ENCODE results near the gene ID4.

- TF ChIP-seq, protein P1, sequence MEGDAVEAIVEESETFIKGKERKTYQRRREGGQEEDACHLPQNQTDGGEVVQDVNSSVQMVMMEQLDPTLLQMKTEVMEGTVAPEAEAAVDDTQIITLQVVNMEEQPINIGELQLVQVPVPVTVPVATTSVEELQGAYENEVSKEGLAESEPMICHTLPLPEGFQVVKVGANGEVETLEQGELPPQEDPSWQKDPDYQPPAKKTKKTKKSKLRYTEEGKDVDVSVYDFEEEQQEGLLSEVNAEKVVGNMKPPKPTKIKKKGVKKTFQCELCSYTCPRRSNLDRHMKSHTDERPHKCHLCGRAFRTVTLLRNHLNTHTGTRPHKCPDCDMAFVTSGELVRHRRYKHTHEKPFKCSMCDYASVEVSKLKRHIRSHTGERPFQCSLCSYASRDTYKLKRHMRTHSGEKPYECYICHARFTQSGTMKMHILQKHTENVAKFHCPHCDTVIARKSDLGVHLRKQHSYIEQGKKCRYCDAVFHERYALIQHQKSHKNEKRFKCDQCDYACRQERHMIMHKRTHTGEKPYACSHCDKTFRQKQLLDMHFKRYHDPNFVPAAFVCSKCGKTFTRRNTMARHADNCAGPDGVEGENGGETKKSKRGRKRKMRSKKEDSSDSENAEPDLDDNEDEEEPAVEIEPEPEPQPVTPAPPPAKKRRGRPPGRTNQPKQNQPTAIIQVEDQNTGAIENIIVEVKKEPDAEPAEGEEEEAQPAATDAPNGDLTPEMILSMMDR (IDR thresholded peaks at IDR 0.05) = no peak
- no peak for TF ChIP-seq EZH2 (IDR thresholded peaks at IDR 0.05; ENCODE audit: borderline replicate concordance, insufficient read depth, low read depth, low read length, poor library complexity, severe bottlenecking)
Measured at GRCh38 chr6:19835605-19836004, 1.6 kb upstream of the ID4 start.

Data from B cell (primary cell).